Myocyte (in vitro differentiated cells): ENCODE results near the gene TIMM8B. TPM values are rescaled to one million over a fixed set of nuclear protein-coding genes. Genes with fewer than 3 reads are reported as not detected.
"Not testable (repeated sequence)": the region's sequence is repeated elsewhere in the genome, so short reads cannot be mapped to it uniquely, and the experiment has no call there.

ENCODE experiments used
- DNase-seq: peaks from one replicate; pipeline ENCODE4 v3.0.0-alpha.2; 2012; ENCODE audit warnings: low read depth
- polyA plus RNA-seq: library from polyadenylated mRNA; unstranded; fragments of >200 nt; gene quantifications from one replicate; pipeline ENCODE4 v1.2.1, GENCODE V29; 2012; ENCODE audit warnings: missing spikeins
- total RNA-seq: library from RNA; depleted of rRNA; stranded (reverse); fragments of >200 nt; gene quantifications from 2 replicates; pipeline ENCODE4 v1.2.3, GENCODE V29; 2014

Gene TIMM8B
- total RNA-seq: 55.0 and 62.6 TPM in 2 replicates
- polyA plus RNA-seq: 150 TPM

GRCh38 chr11:112086422-112087191 lies at the start of gene TIMM8B, which contains the start of gene SDHD:
TSS of gene TIMM8B (minus strand) at chr11:112086756. CDS start at chr11:112086723, 33 bp downstream.
TSS of gene SDHD (plus strand) at chr11:112086873. CDS start at chr11:112086908, 35 bp downstream.
- peak; percentile 99 for DNase-seq

GRCh38 chr11:112134473-112134872 lies 47.9 kb upstream of the TIMM8B start:
- DNase-seq: no peak

GRCh38 chr11:112132737-112133136 lies 46.2 kb upstream of the TIMM8B start:
- peak; percentile 67 for DNase-seq

GRCh38 chr11:112129656-112130055 lies 43.1 kb upstream of the TIMM8B start:
- DNase-seq: no peak

- peak; percentile 87 for DNase-seq
These were observed 42.0 kb upstream of the TIMM8B start for GRCh38 chr11:112128483-112129121.

- DNase-seq: no peak
These were observed 40.5 kb upstream of the TIMM8B start for GRCh38 chr11:112127056-112127455.

GRCh38 chr11:112123129-112123528 lies 36.6 kb upstream of the TIMM8B start:
- DNase-seq: no peak

GRCh38 chr11:112121981-112122615 lies 35.5 kb upstream of the TIMM8B start:
- no peak for DNase-seq

- DNase-seq: peak; percentile 39
These were observed 31.6 kb upstream of the TIMM8B start for GRCh38 chr11:112118176-112118575.

GRCh38 chr11:112115386-112115785 lies 28.8 kb upstream of the TIMM8B start:
- DNase-seq: no peak

GRCh38 chr11:112114460-112114859 lies 27.9 kb upstream of the TIMM8B start:
- no peak for DNase-seq

- peak; percentile 70 for DNase-seq
These were observed 27.2 kb upstream of the TIMM8B start for GRCh38 chr11:112113539-112114457.

GRCh38 chr11:112106070-112106469 lies 19.5 kb upstream of the TIMM8B start:
- DNase-seq: no peak

GRCh38 chr11:112103446-112103845 lies 16.9 kb upstream of the TIMM8B start:
- no peak for DNase-seq

- no peak for DNase-seq
These were observed 13.9 kb upstream of the TIMM8B start for GRCh38 chr11:112100462-112100861.

- DNase-seq: no peak
These were observed 11.4 kb upstream of the TIMM8B start for GRCh38 chr11:112097734-112098528.

- no peak for DNase-seq
These were observed 9.6 kb upstream of the TIMM8B start for GRCh38 chr11:112096194-112096593.

- DNase-seq: not testable (repeated sequence)
These were observed 8.7 kb upstream of the TIMM8B start for GRCh38 chr11:112095302-112095701.

- DNase-seq: no peak
These were observed 656 bp upstream of the TIMM8B start for GRCh38 chr11:112087212-112087611.

- peak; percentile 56 for DNase-seq
These were observed 634 bp downstream of the TIMM8B start for GRCh38 chr11:112085822-112086421.
